ENCODE data around the gene MYOF.

DNA sequence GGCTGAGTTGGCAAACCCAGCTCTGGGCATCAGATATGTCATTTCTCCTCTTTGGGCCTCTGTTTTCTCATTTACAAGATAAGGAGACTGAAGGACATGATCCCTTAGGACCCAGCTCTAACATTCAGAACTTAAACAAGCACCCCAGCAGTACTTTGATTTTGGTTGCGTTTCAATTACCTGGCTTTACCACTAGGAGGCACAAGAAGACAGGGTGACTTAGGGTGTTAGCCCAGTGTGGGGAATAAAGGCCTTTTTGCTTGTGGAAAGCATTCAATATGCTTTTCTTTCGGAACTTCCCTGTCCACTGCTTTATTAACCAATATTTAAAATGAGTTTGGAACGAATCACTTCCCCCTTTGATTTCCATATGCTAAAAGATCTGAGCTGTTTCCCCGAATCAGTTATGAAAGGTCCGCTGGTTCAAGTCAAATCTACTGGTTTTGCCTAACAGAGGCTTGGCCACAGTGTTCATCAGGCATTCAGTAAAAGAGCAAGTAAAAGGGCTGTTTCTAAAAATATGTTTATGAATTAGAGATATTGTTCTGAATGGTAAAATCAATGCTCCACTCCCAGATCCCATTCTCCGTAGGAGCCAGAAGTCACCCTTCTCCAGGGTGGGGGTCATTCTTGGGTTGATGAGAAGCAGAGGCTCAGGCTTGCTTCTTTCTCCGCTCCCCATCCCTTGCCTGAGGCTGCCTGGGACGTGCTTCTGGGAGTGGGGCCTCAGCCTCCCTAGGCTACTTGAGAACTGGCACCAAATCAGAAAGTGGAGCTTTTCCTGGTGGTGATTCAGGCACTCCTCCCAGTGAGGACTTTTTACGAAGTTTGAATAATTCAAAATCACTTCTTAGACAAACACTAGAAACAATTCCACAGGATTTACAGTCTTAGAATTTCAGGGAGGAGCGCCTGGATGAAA, 105.5 kb downstream of the MYOF start:
- TF ChIP-seq CTCF (conservative IDR thresholded peaks at IDR 0.05): peak; percentile 96
- TF ChIP-seq ZFX (IDR thresholded peaks at IDR 0.05): no peak

Data from C4-2B (cell line).